Head of caudate nucleus (tissue), 42 donors: ENCODE data around the gene FZD7.

Experiments used
- DNase-seq, 42 donors: peaks; one replicate each; pipeline versions ENCODE4 v3.0.0 to v3.0.0-alpha.2; 2020 to 2021; ENCODE audit warnings: mixed read lengths in 7 of 42
- intact Hi-C: fragments of 100-400 bp; cut with DNase I; formaldehyde crosslinking; loops from one replicate; pipeline ENCODE4 v1.15.0; 2022

Gene FZD7

GRCh38 chr2:202034249-202035088 lies 814 bp downstream of the FZD7 start:
- DNase-seq, result peak in 9 of 42 donors; percentile 10 to 44 (median 30)
- intact Hi-C loops, result loop anchor here (10.0 kb wide), 1 partner anchor 180 kb away; no protein-coding TSS in a partner anchor

GRCh38 chr2:202035089-202035940 lies 1.7 kb downstream of the FZD7 start:
- peak in 26 of 42 donors; percentile 7 to 68 (median 44) for DNase-seq
- intact Hi-C loops, result loop anchor here (10.0 kb wide), 1 partner anchor 181 kb away; no protein-coding TSS in a partner anchor

GRCh38 chr2:202035941-202036372 lies 2.3 kb downstream of the FZD7 start:
- intact Hi-C loops, result loop anchor here (10.0 kb wide), 1 partner anchor 181 kb away; no protein-coding TSS in a partner anchor
- no peak for DNase-seq

GRCh38 chr2:202036601-202037037 lies 3.0 kb downstream of the FZD7 start:
- DNase-seq, result no peak
- intact Hi-C loops, result loop anchor here (10.0 kb wide), 1 partner anchor 182 kb away; no protein-coding TSS in a partner anchor

GRCh38 chr2:202037086-202037485 lies 3.4 kb downstream of the FZD7 start:
- intact Hi-C loops, result loop anchor here (10.0 kb wide), 1 partner anchor 182 kb away; no protein-coding TSS in a partner anchor
- DNase-seq, result no peak

- intact Hi-C loops, result loop anchor here (10.0 kb wide), 1 partner anchor 184 kb away; no protein-coding TSS in a partner anchor
- no peak for DNase-seq
Measured at GRCh38 chr2:202038471-202039277, 5.0 kb downstream of the FZD7 start.

- DNase-seq, result no peak
- intact Hi-C loops, result loop anchor here (10.0 kb wide), 1 partner anchor 185 kb away; no protein-coding TSS in a partner anchor
Measured at GRCh38 chr2:202039278-202040078, 5.8 kb downstream of the FZD7 start.

- DNase-seq, result no peak
- intact Hi-C loops, result no loop called here
Measured at GRCh38 chr2:202040079-202040844, 6.6 kb downstream of the FZD7 start.

GRCh38 chr2:202042444-202042843 lies 8.8 kb downstream of the FZD7 start:
- no peak for DNase-seq
- intact Hi-C loops, result no loop called here

- intact Hi-C loops, result no loop called here
- no peak for DNase-seq
Measured at GRCh38 chr2:202043475-202043874, 9.8 kb downstream of the FZD7 start.

GRCh38 chr2:202044777-202045176 lies 11.1 kb downstream of the FZD7 start:
- DNase-seq, result no peak
- intact Hi-C loops, result no loop called here

- DNase-seq, result no peak
- intact Hi-C loops, result no loop called here
Measured at GRCh38 chr2:202046572-202046971, 12.9 kb downstream of the FZD7 start.

GRCh38 chr2:202049092-202049728 lies 15.6 kb downstream of the FZD7 start:
- no peak for DNase-seq
- intact Hi-C loops, result no loop called here

- intact Hi-C loops, result no loop called here
- no peak for DNase-seq
Measured at GRCh38 chr2:202049840-202050239, 16.2 kb downstream of the FZD7 start.

- no peak for DNase-seq
- intact Hi-C loops, result no loop called here
Measured at GRCh38 chr2:202050652-202051051, 17.0 kb downstream of the FZD7 start.

- intact Hi-C loops, result no loop called here
- DNase-seq, result peak in 3 of 42 donors; percentile 38 to 44 (median 41)
Measured at GRCh38 chr2:202051499-202052161, 18.0 kb downstream of the FZD7 start.
